ENCODE data around the gene SIPA1L3.
"Not testable (repeated sequence)": the region's sequence is repeated elsewhere in the genome, so short reads cannot be mapped to it uniquely, and the experiment has no call there.

Gene SIPA1L3

DNA sequence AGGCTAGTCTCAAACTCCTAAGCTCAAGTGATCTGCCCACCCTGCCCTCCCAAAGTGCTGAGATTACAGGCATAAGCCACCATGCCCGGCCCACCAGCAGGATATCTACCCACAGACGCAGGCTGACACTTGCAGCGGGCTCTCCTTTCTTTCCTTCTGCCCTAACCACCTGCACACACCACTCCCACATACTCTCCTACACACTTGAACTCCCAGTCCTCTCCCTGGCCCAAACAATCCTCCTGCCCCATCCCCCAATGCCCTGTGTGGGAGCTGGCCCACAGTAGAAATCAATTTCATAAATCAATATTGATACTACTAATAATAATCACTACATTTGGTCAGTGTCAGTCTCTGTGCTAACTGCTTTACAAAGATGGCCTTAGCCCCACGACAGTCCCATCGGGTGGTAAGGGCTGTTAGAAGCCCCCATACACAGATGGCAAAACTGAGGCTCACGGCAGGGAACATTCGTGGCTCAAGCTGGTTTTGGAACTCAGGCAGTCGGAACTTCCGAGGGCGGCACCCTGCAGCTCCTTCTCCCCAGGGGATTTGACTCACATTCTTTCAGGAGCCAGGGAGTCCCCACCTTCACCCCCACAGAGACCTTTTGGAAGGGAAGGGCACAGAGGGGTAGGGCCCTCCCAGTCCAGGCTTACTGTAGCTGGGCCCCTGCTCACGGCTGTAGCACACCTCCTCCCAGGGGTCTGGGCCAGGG, 320.4 kb downstream of the SIPA1L3 start:
- TF ChIP-seq, protein P1, sequence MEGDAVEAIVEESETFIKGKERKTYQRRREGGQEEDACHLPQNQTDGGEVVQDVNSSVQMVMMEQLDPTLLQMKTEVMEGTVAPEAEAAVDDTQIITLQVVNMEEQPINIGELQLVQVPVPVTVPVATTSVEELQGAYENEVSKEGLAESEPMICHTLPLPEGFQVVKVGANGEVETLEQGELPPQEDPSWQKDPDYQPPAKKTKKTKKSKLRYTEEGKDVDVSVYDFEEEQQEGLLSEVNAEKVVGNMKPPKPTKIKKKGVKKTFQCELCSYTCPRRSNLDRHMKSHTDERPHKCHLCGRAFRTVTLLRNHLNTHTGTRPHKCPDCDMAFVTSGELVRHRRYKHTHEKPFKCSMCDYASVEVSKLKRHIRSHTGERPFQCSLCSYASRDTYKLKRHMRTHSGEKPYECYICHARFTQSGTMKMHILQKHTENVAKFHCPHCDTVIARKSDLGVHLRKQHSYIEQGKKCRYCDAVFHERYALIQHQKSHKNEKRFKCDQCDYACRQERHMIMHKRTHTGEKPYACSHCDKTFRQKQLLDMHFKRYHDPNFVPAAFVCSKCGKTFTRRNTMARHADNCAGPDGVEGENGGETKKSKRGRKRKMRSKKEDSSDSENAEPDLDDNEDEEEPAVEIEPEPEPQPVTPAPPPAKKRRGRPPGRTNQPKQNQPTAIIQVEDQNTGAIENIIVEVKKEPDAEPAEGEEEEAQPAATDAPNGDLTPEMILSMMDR (IDR thresholded peaks at IDR 0.05; ENCODE audit: low read depth, low read length, missing control alignments), result no peak
- DNase-seq (ENCODE audit: extremely low read depth, low read depth), result no peak
- no peak overlapping the region for H3K4me3 ChIP-seq (replicated peaks; ENCODE audit: low read depth, low read length)

GRCh38 chr19:38228005-38228377, 321.0 kb downstream of the SIPA1L3 start:
- H3K4me3 ChIP-seq (replicated peaks; ENCODE audit: low read depth, low read length), result no peak overlapping the region
- TF ChIP-seq, protein P1 (IDR thresholded peaks at IDR 0.05; ENCODE audit: low read depth, low read length, missing control alignments), result no peak
- no peak for DNase-seq (ENCODE audit: extremely low read depth, low read depth)

- peak overlapping the region; percentile 52 for H3K4me3 ChIP-seq (replicated peaks; ENCODE audit: low read depth, low read length)
- TF ChIP-seq, protein P1 (IDR thresholded peaks at IDR 0.05; ENCODE audit: low read depth, low read length, missing control alignments), result no peak
- DNase-seq (ENCODE audit: extremely low read depth, low read depth), result no peak
These were observed 321.8 kb downstream of the SIPA1L3 start for GRCh38 chr19:38228491-38229439.

- TF ChIP-seq, protein P1 (IDR thresholded peaks at IDR 0.05; ENCODE audit: low read depth, low read length, missing control alignments), result no peak
- DNase-seq (ENCODE audit: extremely low read depth, low read depth), result no peak
- peak overlapping the region; percentile 52 for H3K4me3 ChIP-seq (replicated peaks; ENCODE audit: low read depth, low read length)
These were observed 322.6 kb downstream of the SIPA1L3 start for GRCh38 chr19:38229585-38230073.

DNA sequence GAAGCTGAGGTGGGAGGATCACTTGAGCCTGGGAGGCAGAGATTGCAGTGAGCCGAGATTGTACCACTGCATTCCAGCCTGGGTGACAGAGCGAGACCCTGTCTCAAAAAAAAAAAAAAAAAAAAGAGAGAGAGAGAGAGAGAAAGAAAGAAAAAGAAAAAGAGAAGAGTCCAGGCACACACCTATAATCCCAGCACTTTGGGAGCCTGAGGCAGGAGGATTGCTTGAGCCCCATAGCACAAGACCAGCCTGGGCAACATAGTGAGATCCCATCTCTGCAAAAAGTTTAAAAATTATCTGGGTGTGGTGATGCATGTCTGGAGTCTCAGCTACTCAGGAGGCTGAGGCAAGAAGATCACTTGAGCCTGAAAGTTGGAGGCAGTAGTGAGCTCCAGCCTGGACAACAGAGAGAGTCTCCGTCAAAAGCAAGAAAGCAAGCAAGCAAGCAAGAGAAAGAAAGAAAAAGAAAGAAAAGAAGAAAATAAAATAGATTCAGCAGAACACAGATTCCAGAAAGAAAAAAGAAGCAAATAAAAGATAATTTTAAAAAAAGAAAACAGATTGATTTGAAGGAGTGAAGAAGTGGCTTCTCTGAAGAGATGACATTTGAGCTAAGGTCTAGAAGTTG, 323.6 kb downstream of the SIPA1L3 start:
- not testable (repeated sequence) for DNase-seq (ENCODE audit: extremely low read depth, low read depth); H3K4me3 ChIP-seq (replicated peaks; ENCODE audit: low read depth, low read length)

GRCh38 chr19:38231918-38232317, 324.9 kb downstream of the SIPA1L3 start:
- no peak for DNase-seq (ENCODE audit: extremely low read depth, low read depth)
- TF ChIP-seq, protein P1 (IDR thresholded peaks at IDR 0.05; ENCODE audit: low read depth, low read length, missing control alignments), result no peak
- no peak overlapping the region for H3K4me3 ChIP-seq (replicated peaks; ENCODE audit: low read depth, low read length)

Measured in HFF-Myc (cell line).